Duodenal mucosa (tissue), 2 donors: ENCODE measurements around the gene POR.
"Not testable (repeated sequence)": the region's sequence is repeated elsewhere in the genome, so short reads cannot be mapped to it uniquely, and the experiment has no call there.

Source experiments
- H3K27ac ChIP-seq: one replicate; pipeline ENCODE4 v1.7.0; 2013; ENCODE audit warnings: low read depth, low read length
- H3K27me3 ChIP-seq, 2 donors: one replicate each; pipeline ENCODE4 v1.7.0; 2013; ENCODE audit warnings: low read length in 2 of 2, control low read depth in 1 of 2; ENCODE audit not compliant: insufficient read depth in 2 of 2, control insufficient read depth in 1 of 2
- H3K36me3 ChIP-seq, 2 donors: one replicate each; pipeline ENCODE4 v1.7.0; 2013; ENCODE audit warnings: low read length in 2 of 2, control low read depth in 1 of 2; ENCODE audit not compliant: insufficient read depth in 2 of 2, control insufficient read depth in 1 of 2
- H3K4me1 ChIP-seq, 2 donors: one replicate each; pipeline ENCODE4 v1.7.0; 2013; ENCODE audit warnings: low read length in 2 of 2, control low read depth in 1 of 2; ENCODE audit not compliant: insufficient read depth in 2 of 2, control insufficient read depth in 1 of 2
- H3K4me3 ChIP-seq, 2 donors: one replicate each; pipeline ENCODE4 v1.7.0; 2013; ENCODE audit warnings: low read length in 2 of 2, low read depth in 1 of 2
- H3K9ac ChIP-seq, 2 donors: one replicate each; pipeline ENCODE4 v1.7.0; 2013; ENCODE audit warnings: low read length in 2 of 2, low read depth in 1 of 2
- H3K9me3 ChIP-seq, 2 donors: one replicate each; pipeline ENCODE4 v1.7.0; 2013; ENCODE audit warnings: low read length in 2 of 2, control low read depth in 1 of 2; ENCODE audit not compliant: control insufficient read depth in 1 of 2

POR gene

GRCh38 chr7:76000566-76000965, 85.6 kb downstream of the POR start:
- Histone ChIP-seq H3K4me3 (no peak overlapping the region), H3K27me3 (no peaks in the 10 kb centered on the region), H3K4me1 (no peaks in the 10 kb centered on the region), H3K9ac (no peak overlapping the region), H3K9me3 (no peaks in the 10 kb centered on the region), H3K27ac (no peak overlapping the region), H3K36me3 (peaks cover 5 to 38% of the 10 kb centered on the region in 2 donors)

DNA sequence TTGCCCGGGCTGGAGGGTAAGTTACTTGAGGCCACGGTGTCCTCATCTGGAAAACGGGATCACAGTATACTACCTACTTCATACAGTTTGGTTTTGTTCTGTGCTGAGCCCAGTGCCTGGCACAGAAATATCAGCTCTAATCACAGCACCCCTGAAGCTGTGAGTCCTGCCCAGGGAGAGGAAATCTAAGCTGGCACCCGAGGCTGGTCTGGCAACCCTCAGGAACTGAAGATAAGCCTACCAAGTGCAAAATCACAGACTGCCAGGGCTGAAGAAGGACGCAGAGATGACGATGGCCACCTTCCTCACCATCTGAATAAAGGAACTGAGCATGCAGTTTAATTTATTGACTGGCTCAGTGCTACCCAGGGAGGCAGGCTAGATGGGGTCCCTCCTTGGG, 87.2 kb downstream of the POR start:
- H3K27me3 ChIP-seq, result no peaks in the 10 kb centered on the region

GRCh38 chr7:76002822-76003221, 87.9 kb downstream of the POR start:
- Histone ChIP-seq H3K36me3 (peaks cover 5 to 35% of the 10 kb centered on the region in 2 donors), H3K9ac (no peak overlapping the region), H3K27ac (no peak overlapping the region)

More for the DNA sequence above, 87.2 kb downstream of the POR start:
- Histone ChIP-seq H3K9me3 (no peaks in the 10 kb centered on the region), H3K9ac (no peak overlapping the region), H3K36me3 (peaks cover 5 to 32% of the 10 kb centered on the region in 2 donors), H3K4me3 (no peak overlapping the region), H3K27ac (no peak overlapping the region), H3K4me1 (no peaks in the 10 kb centered on the region)

GRCh38 chr7:76003351-76003750, 88.4 kb downstream of the POR start:
- Histone ChIP-seq H3K4me3 (no peak overlapping the region), H3K9me3 (no peaks in the 10 kb centered on the region), H3K27me3 (no peaks in the 10 kb centered on the region), H3K36me3 (peaks cover 5 to 35% of the 10 kb centered on the region in 2 donors), H3K9ac (no peak overlapping the region), H3K4me1 (no peaks in the 10 kb centered on the region), H3K27ac (no peak overlapping the region)

More at GRCh38 chr7:76002822-76003221, 87.9 kb downstream of the POR start:
- no peaks in the 10 kb centered on the region for H3K9me3 ChIP-seq
- H3K27me3 ChIP-seq, result no peaks in the 10 kb centered on the region
- no peak overlapping the region for H3K4me3 ChIP-seq
- H3K4me1 ChIP-seq, result no peaks in the 10 kb centered on the region

DNA sequence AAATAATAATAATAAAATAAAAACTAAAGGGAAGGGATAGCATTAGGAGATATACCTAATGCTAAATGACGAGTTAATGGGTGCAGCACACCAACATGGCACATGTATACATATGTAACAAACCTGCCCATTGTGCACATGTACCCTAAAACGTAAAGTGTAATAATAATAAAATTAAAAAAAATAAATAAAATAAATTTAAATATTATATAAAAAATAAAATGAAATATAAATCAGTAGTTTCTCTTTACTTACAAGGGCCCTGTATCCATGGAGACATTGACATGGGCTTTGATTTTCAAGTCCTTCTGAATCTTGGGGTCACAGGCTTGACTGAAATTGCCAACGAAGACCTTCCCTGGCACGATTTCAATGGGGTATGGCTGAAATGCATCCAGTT, 90.0 kb downstream of the POR start:
- H3K4me1 ChIP-seq, H3K27ac ChIP-seq, H3K4me3 ChIP-seq, H3K27me3 ChIP-seq, H3K9ac ChIP-seq, H3K9me3 ChIP-seq: not testable (repeated sequence)
- H3K36me3 ChIP-seq, result peaks cover 5 to 35% of the 10 kb centered on the region in 2 donors

GRCh38 chr7:76008156-76008687, 93.3 kb downstream of the POR start:
- Histone ChIP-seq H3K4me1 (peaks cover 0 to 4% of the 10 kb centered on the region in 2 donors), H3K27ac (no peak overlapping the region)

DNA sequence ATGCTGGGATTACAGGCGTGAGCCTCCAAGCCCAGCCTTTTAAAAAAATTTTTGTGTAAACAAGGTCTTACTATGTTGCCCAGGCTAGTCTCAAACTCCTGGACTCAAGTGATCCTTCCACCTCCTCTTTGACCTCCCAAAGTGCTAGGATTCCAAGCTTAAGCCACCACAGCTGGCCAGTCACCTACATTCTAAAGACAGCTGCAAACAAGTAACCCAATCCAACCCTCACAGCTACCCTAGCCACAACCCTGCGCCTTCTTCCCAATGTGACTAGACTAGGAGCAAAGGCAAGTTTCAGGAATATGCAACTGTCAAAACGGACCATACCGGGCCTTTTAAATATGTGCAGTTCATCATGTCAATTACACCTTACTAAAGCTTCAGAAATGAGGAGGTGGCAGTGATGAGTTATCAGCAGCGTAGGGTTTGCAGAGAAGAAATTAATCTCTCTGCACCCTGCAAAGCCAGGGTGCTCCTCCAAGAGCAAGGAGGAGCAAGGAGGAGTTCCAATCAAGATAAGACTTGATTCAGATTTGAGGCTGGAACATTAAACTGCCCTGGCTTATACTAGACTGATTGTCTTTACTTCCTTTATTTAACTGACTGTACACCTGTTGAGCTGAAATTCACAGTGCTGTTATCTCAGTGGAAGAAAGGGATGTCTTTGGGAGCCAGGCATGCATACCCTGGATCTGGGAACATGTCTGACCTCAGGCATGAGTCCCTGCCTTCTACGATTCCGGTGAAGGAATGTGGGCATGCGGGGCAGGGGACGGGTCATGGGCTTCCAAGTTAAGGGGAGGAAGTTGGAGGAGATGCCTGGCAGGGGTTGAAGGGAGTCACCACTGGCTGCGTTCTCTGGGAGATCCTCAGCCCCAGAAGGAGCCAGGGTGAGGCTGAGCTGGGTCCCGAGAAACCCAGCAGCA, 95.0 kb downstream of the POR start:
- Histone ChIP-seq H3K4me1 (peaks cover 0 to 4% of the 10 kb centered on the region in 2 donors), H3K9me3 (no peaks in the 10 kb centered on the region), H3K4me3 (no peak overlapping the region), H3K27me3 (no peaks in the 10 kb centered on the region), H3K9ac (no peak overlapping the region), H3K36me3 (peaks cover 0 to 17% of the 10 kb centered on the region in 2 donors), H3K27ac (no peak overlapping the region)

More at GRCh38 chr7:76008156-76008687, 93.3 kb downstream of the POR start:
- Histone ChIP-seq H3K36me3 (peaks cover 5 to 24% of the 10 kb centered on the region in 2 donors), H3K4me3 (no peak overlapping the region), H3K27me3 (no peaks in the 10 kb centered on the region), H3K9ac (no peak overlapping the region), H3K9me3 (no peaks in the 10 kb centered on the region)

DNA sequence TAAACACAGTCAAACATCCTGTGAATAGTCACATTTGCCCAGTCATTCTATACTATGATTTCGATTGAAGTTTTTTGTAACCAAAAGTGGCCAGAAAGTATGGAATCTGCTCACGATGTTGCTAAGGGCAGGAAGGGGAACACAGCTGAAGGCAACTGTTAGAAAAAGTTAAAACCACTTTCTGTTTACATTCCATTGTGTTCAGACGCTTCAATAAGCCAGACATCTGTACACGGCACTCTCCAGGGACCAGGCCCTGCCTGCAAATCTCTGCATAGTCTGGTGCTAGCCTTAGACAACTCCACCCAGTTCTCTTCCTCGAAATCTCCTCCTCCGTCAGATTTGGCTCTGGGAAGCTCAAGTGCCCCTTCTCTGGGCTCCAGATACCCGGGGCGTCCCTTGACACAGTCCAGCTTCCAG, 96.5 kb downstream of the POR start:
- Histone ChIP-seq H3K27me3 (no peaks in the 10 kb centered on the region), H3K9ac (no peak overlapping the region), H3K36me3 (peaks cover 0 to 12% of the 10 kb centered on the region in 2 donors), H3K4me1 (peaks cover 0 to 4% of the 10 kb centered on the region in 2 donors), H3K4me3 (no peak overlapping the region), H3K9me3 (no peaks in the 10 kb centered on the region), H3K27ac (no peak overlapping the region)

DNA sequence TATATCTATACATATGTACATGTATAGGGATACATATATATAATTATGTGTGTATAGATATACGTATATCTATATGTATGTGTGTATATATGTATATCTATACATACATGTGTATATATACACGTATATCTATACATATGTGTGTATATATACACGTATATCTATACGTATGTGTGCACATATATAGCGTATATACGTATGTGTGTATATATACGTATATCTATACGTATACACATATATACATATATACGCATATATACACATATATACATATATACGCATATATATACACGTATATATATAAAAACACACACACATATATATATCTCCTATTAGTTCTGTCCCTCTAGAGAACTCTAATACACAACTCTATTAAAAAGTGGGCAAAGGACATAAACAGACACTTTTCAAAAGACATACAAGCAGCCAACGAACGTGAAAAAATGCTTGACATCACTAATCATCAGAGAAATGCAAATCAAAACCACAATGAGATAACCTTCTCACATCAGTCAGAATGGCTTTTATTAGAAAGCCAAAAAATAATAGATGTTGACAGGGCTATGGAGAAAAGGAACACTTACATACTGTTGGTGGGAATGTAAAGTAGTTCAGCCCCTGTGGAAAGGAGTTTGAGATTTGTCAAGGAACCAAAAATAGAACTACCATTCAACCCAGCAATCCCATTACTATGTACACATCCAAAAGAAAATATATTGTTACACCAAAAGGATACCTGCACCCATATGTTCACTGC, 101.4 kb downstream of the POR start:
- no peak overlapping the region for H3K27ac ChIP-seq
- H3K36me3 ChIP-seq, result peaks cover under 1 to 20% of the 10 kb centered on the region in 2 donors
- H3K27me3 ChIP-seq, result no peaks in the 10 kb centered on the region
- no peak overlapping the region for H3K9ac ChIP-seq
- no peak overlapping the region for H3K4me3 ChIP-seq
- H3K9me3 ChIP-seq, result no peaks in the 10 kb centered on the region
- H3K4me1 ChIP-seq, result peaks cover 0 to 4% of the 10 kb centered on the region in 2 donors

DNA sequence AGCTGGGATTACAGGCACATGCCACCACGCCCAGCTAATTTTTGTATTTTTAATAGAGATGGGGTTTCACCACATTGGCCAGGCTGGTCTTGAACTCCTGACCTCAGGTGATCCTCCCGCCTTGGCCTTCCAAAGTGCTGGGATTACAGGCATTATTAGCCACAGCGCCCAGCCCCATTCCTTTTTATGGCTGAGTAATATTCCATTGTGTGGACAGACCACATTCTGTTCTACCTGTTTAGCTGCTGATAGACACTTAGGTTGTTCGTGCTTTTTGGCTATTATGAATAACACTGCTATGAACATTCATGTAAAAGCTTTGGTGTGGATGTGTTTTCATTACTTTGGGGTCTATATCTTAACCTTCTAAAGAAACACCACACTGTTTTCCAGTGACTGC, 103.6 kb downstream of the POR start:
- H3K27ac ChIP-seq, H3K27me3 ChIP-seq, H3K4me3 ChIP-seq, H3K4me1 ChIP-seq, H3K9ac ChIP-seq, H3K9me3 ChIP-seq: not testable (repeated sequence)
- H3K36me3 ChIP-seq, result peaks cover 5 to 29% of the 10 kb centered on the region in 2 donors
